Glomerular endothelial cell (primary cell): ENCODE results near the gene KCNE2. TPM values are rescaled to one million over a fixed set of nuclear protein-coding genes. Genes with fewer than 3 reads are reported as not detected.

Experiments
- DNase-seq: peaks from one replicate; pipeline ENCODE4 v3.0.0-alpha.2; 2011; ENCODE audit warnings: low read depth, low spot score; ENCODE audit errors: extremely low read depth
- total RNA-seq: library from RNA; depleted of rRNA; stranded (reverse); fragments of >200 nt; gene quantifications from 2 replicates; pipeline ENCODE4 v1.2.3, GENCODE V29; 2015

Gene KCNE2, protein sequence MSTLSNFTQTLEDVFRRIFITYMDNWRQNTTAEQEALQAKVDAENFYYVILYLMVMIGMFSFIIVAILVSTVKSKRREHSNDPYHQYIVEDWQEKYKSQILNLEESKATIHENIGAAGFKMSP
- total RNA-seq = not detected in 2 replicates

DNA sequence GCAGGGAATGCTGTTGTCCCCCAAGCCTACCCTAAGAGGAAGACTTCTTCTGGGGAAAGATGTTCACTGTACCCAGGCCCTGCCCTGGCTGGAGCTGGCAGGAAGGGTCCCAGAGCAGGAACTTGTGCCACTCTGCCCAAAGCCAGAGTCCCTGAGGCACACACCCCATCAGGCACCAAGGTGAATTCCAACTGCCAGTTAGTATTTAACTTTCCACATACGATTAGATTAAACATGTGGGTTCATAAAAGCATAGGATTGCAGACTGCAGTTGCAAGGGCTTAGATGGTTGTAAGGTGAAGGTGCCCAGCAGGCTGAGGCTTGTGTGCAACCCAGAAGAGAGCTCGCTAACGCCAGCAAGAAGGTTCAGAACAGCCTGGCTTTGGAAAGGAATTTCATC is at the start of gene KCNE2:
TSS of gene KCNE2 (plus strand) at position 274 of the 400 bp plus-strand sequence. CDS start 6,473 bp downstream, outside the sequence.
- no peak for DNase-seq

DNA sequence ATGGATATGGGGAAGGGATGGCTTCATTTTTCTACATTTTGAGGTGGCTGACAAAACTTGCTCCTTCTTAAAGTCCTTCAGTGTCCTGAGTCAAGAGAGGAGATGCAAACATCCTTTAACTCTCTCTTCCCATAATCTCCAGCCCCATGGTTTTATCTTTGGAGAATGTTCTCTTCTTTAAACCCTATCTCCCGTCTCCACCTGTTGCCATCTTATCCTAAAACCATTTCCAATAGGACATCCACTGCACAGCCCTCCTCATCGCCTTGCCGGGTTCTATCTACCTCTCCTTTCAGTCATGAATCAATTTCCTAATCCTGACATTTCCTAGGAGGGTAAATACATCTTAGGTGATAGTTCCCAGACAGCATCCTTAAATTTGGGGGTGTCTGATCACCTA is 44.2 kb upstream of the KCNE2 start:
- DNase-seq = no peak

DNA sequence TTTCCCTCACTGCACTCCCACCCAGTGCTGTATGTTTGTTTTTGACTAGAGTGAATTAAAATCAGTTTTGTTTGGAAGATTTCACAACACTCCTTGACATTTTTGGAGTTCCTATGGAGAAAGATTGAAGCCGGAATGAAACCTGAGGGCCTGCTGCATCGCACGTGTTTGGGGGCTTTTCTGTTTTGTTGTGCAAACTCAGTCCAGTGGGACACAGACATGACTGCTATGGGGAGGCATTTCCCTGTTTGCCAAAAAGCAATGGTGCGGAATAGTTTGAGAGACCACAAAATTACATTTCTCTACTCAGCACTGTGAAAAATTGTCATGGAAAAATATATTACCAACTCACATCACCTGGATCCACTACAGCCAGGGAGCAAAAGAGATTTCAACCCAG is 43.8 kb upstream of the KCNE2 start:
- DNase-seq = no peak

DNA sequence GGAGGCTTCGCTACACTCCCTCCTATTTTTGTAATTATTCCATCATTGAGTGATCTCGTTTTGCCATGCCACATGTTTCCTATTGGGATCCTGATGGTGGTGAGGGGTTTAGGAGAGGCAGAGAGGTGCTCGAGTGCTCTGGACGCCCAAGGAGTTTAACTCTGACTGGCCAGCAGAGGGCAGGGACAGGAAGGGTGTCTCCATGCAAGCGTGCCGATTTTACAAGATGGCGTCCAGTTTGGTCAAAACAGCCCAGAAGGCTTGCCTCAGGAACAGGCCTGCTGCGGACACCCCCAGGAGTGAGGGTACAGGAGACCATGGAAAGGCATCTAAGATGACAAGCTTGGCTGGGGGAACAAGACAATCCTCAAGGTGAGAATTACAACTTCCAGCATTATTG is 33.8 kb upstream of the KCNE2 start:
- DNase-seq = no peak

DNA sequence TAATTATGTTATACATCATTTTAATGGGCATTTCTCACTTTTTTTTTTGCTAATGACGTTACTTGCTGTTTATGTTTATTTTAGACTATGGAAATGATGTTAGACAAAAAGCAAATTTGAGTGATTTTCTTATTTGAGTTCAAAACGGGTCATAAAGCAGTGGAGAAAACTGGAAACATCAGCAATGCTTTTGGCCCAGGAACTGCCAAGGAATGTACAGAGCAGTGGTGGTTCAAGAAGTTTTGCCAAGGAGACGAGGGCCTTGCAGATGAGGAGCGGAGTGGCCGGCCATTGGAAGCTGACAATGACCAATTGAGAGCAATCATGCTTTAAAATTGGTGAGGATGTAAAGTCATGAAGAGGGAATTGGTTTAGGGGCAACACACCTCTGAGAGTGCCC is 32.1 kb upstream of the KCNE2 start:
- DNase-seq = no peak

DNA sequence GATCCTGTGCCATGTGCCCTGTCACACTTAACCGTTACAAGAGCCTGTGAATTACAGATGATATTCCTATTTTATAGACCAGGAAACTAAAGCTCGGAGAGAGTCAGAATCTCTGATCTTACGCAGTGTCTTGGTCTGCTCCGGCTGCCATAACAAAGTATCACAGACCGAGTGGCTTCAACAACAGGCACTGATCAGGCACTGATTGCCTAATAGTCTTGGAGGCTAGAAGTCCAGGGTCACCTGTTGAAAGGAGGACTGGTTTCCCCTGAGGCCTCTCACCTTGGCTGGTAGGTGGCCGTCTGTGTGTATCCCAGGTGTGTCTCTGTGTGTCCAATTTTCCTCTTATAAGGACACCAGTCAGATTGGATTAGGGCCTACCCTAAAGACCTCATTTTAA is 31.5 kb upstream of the KCNE2 start:
- no peak for DNase-seq

DNA sequence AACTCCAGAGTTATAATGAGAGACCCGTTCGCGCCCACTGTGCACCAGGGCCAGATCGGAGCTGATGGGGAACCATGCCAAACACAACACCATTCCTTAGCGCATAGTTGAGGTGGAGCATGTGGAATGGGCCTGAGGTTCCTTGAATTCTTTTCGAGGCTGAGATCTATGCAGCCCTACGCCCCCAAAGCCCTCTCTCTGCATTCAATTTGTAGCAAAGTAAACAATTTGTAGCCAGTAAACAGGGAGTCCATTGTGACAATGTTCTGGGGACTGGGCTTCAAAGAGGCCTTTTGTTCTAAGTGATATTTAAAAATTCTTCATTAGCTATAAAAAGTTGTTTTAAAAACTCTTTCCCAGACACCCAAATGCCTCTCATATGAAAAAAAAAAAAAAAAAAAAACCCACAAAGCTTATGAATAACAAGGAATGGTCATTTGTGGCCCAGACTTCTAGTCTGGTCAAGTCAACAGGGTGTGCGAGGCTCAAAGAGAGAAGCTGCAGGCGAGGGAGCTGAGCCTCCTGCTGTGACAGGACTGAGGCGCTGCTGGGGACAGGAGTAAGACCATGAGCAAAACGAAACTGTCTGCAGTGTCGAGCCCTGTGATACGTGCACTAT is 30.6 kb upstream of the KCNE2 start:
- DNase-seq = no peak

DNA sequence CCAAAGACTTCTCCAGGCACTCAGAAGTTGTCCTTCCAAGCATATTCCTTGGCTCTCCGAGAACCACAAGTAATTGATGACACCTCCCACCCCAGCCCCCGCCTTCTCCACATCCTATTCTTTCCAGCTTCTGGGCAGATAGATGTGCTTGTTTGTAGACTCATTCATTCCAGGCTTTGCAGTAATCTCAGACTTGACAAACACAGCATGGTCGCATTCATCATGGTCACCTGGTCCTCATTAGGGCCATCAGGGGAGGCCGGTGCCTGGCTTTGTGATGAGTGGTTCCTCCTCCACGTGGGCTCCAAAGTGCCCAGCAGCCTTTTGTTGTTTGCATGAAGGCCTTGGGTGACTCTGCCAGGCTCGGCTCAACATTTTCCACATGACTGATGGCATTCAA is 28.5 kb upstream of the KCNE2 start:
- DNase-seq = no peak

DNA sequence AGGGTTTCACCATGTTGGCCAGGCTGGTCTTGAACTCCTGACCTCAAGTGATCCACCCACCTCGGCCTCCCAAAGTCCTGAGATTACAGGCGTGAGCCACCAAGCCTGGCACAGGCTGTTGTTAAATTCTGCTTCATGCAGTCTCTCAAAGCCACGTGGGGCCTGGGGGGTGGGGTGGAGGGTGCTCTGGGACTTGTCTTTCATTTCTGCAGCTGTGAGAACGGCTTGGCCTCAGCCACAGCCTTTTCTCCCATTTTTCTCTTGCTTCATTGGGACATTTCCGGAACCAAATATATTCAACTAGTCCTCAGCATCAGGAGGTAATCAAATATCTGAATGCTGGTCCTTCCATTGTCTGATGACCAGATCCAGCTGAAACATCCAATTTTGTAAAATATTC is 27.6 kb upstream of the KCNE2 start:
- DNase-seq = no peak

DNA sequence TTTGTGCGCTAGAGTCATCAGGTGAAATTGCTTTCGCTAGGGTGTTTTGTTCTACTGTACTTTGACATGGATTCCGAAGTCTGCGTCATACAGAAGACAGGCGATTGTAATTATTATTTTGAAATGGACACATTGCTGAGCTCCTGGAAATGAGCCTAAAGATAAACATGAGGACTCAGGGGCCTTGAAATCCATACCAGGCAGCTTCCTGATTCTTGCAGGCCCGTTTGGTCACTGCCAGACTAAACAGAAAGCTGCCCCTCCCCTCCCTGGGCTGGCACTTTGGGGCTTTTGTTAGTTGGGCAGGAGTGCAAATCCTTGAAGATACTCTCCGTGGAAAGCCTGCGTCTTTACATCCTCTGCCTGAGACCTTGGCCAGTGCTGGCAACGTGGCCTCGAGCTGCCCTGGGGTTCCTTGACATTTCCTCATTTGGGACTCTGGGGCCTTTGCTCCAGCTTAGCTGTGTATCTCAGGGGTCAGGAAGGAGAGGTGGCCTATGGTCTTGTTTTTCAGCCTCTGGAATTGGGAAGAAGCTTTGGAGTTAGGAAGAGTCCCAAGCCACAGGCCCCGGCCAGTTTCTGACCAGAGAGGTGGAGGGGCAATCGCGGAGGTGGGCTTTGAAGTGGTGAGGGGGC is 26.9 kb upstream of the KCNE2 start:
- no peak for DNase-seq

DNA sequence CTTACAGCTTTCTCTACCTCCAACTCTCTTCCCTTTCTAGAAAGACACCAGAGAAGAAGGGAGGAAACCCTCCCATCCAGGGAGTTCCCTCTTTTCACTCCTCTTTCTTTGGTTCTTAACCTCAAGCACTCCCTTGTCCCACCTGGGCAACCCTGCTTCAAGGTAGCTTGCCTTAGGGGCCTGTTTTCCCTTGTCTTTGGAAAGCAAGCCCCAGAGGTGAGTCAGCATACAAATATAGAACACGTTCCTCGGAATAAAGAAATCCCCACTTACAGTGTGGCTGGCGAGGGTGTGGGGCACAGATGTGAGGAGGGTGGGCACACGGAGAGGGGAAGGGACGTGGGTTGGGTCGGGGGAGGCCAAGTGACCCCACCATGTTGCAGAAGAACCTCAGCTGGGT is 26.1 kb upstream of the KCNE2 start:
- DNase-seq = no peak

DNA sequence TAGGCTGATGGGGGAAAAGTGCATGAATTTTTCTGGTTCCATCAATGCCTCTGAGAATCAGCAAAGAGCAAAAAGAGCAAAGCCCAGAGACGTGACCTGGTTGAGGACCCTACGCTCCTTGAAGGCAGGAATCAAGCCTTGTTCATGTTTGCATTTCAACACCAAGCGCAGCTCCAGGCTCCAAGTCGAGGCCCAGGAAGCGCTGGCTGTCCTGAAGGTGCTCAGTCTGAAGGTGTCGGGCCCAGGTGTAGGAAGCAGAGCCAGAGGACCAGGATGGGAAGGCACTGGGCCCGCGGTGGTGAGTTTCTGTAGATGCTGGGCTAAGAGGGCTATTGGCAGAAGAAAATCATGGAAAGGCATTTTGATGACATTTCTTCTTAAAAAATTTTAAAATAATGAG is 25.6 kb upstream of the KCNE2 start:
- no peak for DNase-seq

DNA sequence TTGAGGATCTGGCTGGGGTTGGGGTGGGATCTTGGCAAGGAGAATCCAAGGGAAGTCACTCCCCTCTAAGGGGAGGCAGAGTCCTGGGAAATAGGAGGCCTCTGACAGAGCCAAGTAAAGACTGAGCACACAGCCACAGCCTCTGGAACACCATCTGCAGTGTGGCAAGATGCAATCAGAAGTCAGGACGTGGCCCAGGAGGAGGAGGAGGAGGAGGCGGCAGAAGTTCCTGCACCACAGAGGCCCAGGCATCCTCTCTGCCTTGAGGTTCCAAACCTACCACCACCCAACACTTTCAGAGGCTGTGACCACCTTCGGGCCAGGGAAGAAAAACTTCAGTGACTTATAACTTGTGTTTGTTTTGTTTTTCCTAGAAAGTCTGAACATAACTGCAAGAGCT is 23.7 kb upstream of the KCNE2 start:
- DNase-seq = no peak

DNA sequence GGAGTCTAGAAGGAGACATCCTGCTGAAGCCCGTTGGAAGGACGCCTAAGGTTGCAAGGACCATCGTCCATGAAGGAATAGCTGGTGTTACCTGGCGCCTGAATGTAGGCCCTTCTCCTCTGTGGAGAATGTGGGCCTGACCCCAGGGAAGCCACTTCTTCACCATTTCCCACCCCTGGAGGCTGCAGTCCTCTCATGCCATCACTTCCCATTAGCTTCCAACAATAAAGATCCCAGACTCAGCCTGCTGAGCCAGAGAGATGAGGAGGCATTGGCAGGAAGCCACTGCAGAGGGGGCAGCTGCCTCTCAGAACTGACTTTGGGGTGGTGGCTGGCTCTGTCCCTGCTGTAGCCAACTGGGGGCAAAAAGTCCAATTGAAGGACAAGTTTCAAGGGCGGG is 21.3 kb upstream of the KCNE2 start:
- no peak for DNase-seq

DNA sequence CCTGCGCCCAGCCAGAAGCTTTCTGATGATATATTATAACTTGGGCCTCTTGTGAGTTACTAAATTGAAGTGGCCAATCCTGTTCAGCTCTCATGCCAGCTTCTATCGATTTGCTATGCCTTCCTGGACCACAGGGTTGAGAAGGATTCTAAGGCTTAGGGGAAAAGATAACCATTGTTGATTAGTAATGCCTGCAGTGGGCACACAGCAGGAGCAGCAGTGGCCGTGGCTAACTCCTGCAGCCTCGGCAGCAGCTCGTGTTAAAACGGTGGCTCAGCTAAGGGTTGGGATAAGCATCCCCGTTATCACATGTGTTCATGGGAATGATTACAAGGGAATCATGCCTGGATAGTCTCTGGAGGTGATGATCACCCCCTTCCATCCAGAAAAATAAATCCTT is 20.5 kb upstream of the KCNE2 start:
- no peak for DNase-seq

DNA sequence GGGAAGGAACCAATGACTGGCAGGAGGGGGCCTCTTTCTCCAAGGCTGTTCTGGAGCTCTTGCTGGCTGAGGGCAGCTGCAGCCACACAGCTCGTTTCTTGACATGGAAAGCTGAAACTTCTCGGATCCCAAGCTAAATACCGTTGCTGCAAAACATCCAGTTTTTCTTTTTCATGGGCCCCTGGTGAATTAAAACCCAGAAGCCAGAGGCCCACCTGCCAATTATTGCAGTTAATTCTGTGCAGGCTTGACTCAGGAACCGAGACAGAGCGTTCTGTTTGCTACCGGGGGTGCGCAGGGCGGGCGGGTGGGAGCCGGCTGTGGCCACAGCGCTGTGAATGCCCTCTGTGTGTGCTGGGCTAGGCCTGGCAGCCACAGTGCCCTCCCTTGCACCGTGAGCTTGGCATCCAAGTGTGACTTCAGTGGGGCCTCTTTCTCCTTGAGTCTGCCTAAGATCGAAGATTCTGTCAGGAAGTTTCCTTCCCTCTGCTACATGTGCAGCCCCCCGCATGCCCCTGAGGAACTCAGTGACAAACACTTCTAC is 19.9 kb upstream of the KCNE2 start:
- DNase-seq = no peak

DNA sequence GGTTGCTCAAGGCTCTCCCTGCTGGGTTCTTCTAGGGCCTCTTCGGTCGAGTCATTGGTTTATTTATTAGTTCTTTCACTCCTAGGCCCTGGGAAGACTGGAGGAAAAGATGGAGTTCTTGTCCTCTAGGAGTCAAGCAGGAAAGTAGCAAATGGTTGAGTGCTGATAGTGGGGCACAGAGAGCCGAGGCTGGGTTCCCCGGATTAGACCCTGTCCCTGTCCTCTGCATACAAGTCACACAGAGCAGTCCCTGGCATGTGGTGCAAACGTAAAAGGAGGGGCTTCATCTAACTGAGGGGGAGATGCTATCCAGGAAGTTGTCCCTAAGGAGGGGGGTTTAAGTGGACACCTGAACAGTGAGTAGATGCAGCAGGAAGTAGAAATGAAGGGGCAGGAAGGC is 19.2 kb upstream of the KCNE2 start:
- no peak for DNase-seq

DNA sequence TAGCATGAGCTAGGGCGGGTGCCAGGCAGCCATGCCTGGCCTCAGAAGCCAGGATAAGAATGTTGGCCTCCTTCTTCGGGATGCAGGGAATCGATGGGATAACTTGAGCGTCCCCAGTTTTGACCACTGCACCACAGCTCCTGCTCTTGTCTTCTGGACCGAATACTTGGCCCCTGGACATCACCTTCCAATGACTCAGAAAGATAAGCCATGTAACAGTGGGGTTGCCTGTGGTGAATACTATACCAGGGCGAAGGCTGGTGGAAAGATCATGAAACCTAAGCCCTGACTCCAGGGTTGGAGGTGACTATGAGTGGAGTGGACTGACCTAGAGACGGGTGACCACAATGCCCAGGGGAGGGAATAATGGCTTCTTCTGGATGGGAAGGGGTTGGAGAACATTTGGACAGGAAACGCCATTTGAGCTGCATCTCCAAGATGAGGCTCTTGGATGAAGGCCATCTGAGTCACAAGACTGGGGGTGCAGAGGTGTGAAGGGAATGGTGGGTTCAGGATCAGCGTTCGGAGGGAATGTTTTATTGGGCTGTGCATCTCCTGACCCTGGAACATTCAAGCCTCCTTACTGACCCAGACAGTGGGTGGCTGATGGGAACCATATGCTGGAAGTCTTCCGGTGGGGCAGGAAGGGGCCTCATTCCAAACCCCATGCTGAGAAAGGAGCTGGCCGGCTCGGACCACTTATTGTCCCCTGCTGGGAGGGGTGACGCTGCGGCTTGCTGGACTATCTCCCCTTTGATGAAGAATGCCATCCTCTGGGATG is 18.5 kb upstream of the KCNE2 start:
- no peak for DNase-seq

DNA sequence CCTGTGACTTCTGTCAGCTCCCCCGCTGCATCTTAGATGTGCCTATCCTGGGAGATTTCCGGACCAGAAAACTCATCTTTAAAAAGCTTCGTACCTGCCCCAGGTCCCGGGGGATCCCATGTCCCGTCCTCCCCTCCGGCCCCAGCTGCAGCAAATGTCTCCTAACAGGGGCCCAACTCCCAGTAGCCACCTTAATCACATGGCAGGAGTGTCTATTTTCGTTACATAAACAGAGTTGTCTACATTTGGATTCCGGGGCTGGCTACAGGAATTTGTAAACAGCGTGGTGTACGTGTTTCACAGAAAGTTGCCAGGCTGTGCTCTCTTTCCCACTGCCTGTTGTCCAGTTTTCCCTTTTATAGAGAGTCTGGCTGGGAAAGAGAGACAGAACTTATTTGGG is 17.9 kb upstream of the KCNE2 start:
- DNase-seq = no peak

DNA sequence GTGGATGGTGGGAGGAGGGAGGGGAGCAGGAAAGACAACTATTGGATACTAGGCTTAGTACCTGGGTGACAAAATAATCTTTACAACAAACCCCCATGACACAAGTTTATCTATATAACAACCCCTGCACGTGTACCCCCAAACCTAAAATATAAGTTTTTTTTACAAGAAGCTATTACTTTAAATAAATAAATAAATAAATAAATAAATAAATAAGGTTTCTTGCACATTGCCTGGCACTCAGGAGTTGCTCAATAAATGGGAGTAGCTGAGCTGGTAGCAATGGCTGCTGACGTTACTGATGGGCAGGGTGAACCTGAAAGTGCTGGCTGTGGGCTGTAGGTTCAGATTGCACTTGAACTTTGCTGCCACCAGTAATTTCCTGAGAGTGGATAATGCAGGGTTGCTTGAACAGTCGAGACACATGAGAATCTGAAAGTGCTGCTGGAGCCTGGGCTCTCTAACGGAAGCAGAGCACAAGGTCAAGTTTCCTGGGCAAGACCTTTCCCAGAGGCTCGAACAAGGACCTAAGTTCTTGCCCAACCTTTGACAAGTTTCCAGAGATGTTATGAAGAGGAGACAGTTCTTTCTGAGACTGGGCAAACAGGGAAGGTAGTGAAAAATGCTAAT is 14.8 kb upstream of the KCNE2 start:
- no peak for DNase-seq

DNA sequence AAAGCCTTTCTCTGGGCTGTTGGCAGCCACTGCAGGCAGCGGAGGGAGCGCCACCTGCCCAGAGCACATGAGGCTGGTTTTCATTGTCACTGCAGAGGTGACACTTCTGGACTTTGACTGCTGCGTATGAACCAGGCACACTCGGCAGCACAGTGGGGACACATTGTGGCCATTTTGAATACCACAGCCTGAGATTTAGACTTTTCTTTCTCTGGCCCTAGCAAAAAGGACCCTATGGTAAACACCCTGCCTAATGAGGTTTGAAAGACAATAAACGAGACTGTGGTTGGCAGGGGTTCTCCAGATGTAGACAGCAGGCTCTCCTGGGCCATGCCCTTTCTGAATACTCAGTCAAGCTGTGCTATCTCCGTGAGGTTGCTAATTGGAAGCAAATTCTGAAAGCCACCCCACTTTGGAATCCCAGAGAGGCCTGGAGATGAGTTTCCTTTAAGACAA is 12.0 kb upstream of the KCNE2 start:
- DNase-seq = no peak
